ENCODE data around the gene TBX21.

- TF ChIP-seq CTCF (IDR thresholded peaks at IDR 0.05 in 2 of 3, conservative IDR thresholded peaks at IDR 0.05 in 1 of 3; ENCODE audit: control insufficient read depth in 2 of 3, extremely low read depth in 1 of 3, insufficient read depth in 1 of 3, low read depth in 3 of 3, low read length in 3 of 3) = no peak
- no peak for TF ChIP-seq FOXK2 (IDR thresholded peaks at IDR 0.05)
- TF ChIP-seq ATF7 (IDR thresholded peaks at IDR 0.05; ENCODE audit: low read depth) = no peak
- no peak for TF ChIP-seq RBBP5 (conservative IDR thresholded peaks at IDR 0.05)
Measured at GRCh38 chr17:47705536-47706530, 27.2 kb upstream of the TBX21 start.

Data from GM12878 (cell line).